Fibroblast of lung (primary cell): ENCODE measurements around the gene DYSF.

Experiments
- CTCF ChIP-seq, 2 donors: IDR thresholded peaks in 1 of 2; conservative IDR thresholded peaks in 1 of 2; 1 replicate in 1 of 2; 2 replicates in 1 of 2; pipeline ENCODE4 v1.5.1; 2011 to 2012; ENCODE audit warnings: low read length in 2 of 2, control low read depth in 1 of 2, inconsistent platforms in 1 of 2, low read depth in 1 of 2, mild to moderate bottlenecking in 1 of 2
- EZH2 ChIP-seq: IDR thresholded peaks from 2 replicates; pipeline ENCODE4 v1.5.1; 2012; ENCODE audit warnings: low read length, control low read depth, mild to moderate bottlenecking; ENCODE audit errors: missing control alignments

DNA sequence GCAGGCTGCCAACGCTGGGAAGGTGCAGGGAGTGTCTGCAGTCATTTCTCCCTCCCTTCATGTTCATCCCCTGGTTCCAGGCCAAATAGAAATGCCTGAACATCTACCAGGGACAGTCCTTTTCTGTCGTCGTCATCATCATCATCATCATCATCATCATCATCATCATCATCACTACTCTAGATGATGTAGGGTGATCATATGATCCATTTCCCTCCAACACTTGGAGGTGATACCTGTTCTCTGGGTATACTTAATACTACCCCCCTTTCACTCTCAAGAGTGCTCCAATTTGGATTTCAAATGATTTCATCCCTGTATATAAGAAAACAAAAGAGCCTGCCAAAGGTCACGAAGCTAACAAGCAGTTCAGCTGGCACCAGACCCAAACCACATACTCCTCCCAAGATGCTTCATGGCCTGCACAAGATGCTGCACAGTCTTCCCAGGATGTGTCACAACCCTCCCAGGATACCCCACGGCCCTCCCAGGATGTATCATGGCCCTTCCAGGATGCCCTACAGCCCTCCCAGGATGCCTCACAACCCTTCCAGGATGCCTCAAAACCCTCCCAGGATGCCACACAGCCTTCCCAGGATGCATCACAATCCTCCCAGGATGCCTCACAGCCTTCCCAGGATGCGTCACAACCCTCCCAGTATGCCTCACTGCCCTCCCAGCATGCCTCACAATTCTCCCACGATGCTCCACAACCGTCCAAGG, 257.9 kb downstream of the DYSF start:
- TF ChIP-seq CTCF (conservative IDR thresholded peaks at IDR 0.05 in 1 of 2, IDR thresholded peaks at IDR 0.05 in 1 of 2; ENCODE audit: low read depth in 1 of 2, low read length in 2 of 2) (no peak), EZH2 (no peak)
